SK-N-MC (cell line): ENCODE measurements around the gene EZH1.

Experiments
- EZH2 ChIP-seq: fragments of 200-600 bp; sonication (generic); IDR thresholded peaks from one replicate; pipeline ENCODE4 v1.6.1; 2017; ENCODE audit warnings: antibody characterized with exemption
- FOXP2 ChIP-seq: optimal IDR thresholded peaks from 2 replicates; pipeline ENCODE3; 2011; ENCODE audit warnings: mild to moderate bottlenecking, moderate library complexity; ENCODE audit not compliant: insufficient read depth; ENCODE audit errors: extremely low read length, control extremely low read depth
- POLR2AphosphoS5 ChIP-seq: IDR thresholded peaks from 2 replicates; pipeline ENCODE4 v1.6.1; 2012; ENCODE audit warnings: mild to moderate bottlenecking, low read depth, low read length, borderline replicate concordance

DNA sequence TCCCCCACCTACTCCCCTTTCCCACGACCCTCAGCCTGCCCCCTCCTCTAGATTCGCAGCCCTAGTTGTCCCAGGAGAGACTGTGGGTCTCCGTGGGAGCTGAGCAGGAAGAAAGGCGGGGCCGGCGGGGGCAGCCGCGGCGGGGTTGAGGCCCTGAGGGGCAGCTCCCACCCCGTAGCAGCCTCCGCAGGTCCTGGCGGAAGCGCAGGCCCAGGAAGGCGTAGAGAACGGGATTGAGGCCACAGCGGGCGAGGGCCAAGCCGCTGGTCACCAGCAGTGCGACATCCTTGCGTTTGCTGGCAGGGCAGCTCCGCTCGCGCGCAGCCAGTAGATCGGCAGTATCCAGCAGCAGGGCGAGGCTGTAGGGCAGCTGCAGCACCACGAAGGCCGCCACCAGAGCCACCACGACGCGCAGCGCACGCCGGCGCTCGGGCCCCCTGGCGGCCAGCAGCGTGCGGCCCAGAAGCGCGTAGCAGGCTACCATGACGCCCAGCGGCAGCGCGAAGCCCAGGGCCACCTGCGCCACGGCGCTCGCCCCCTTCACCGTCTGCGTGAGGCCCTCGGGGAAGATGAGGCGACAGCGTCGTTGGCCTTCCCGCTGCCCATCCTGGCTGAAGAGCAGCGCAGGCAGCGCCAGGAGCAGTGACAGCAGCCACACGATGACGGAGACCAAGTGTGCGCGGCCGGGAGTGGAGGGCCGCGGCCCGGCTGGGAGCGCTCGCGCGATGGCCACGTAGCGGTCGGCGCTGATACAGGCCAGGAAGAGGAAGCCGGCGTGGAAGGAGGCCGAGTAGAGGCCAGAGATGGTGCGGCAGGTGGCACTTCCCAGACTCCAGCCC, 65.1 kb downstream of the EZH1 start:
- TF ChIP-seq POLR2AphosphoS5 (no peak), EZH2 (no peak), FOXP2 (no peak)
